GM21786 (cell line): ENCODE measurements around the gene DUSP14.

Source experiments
- ATAC-seq: cut with Tn5 transposase; IDR thresholded peaks from one replicate; pipeline ENCODE4 v1.9.1; 2021; ENCODE audit not compliant: unreplicated experiment

Gene DUSP14

DNA sequence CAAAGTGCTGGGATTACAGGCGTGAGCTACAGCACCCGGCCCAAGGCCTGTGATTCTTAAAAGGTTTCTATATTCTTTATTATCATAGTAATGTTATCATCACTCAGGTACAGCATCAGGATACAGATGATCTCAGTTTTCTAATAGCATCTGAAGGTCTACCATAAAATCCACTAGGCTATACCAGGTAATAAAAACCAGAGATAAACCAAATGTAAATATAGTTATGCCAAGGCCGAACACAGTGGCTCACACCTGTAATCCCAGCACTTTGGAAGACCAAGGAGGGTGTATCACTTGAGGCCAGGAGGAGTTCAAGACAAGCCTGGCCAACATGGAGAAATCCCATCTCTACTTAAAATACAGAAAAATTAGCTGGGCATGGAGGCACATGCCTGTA, 65.7 kb downstream of the DUSP14 start:
- no peak for ATAC-seq

DNA sequence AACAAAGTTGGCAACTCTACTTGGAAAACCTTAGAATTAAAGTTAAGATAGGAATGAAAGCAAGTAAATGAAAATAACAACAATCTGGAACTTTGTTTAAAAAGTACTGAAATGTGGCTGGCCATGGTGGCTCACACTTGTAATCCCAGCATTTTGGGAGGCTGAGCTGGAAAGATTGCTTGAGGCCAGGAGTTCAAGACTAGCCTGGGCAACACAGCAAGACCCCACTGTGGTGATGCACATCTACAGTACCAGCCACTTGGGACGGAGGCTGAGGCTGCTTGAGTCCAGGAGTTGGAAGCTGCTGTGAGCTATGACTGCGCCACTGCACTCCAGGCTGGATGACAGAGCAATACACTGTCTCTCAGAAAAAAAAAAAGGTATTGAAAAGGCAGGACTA, 67.8 kb downstream of the DUSP14 start:
- ATAC-seq: no peak

DNA sequence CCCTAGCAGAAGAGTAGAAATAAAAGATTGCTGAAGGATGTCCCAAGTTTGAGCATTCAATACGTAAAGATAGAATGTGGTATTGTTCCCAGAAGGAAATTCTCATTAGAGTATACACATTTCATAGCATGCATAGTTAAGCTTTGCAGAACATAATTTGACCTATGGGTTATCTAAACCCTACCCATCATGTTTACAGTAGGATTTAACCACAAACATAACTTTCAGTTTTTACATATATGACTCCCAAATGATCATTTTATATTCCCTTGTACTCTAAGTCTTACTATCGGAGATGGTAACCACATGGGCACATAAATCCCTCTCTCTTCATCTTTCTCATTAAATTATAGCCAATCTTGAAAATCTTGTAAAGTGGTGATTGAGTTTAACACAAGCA, 68.6 kb downstream of the DUSP14 start:
- no peak for ATAC-seq

DNA sequence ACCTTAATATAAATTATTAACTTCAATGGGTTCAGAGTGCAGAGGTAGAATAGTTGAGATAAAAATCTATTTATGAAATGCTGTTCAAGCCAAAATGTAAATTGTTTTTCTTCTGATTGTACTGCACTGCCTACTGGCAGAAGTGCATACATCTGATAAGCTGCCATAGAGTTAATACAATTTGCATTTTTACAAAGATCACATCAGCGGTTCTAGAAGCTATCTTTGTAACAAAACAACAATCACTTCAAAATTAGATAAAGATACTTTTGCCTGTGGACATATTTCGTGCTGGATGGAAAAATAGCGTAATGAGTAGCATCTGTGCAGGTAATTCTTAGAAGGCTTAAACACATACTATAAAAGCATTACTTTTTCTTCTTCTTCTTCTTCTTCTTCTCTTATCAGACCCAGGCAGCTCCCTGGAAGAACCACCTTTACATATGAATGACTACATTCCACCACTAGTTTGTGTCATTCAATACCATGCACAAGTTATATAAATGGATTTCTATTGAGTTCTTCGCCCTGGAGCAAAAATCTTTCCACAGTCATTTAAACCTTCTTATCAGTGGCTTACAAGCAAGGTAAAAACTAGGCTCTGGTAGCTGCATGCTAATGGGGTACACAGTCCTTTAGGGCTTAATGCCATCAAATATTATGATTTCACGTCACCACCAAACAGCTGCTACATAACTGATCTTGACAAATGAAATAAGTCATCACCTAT, 72.5 kb downstream of the DUSP14 start:
- no peak for ATAC-seq
